Measurements from ENCODE around the gene NR3C2.

DNA sequence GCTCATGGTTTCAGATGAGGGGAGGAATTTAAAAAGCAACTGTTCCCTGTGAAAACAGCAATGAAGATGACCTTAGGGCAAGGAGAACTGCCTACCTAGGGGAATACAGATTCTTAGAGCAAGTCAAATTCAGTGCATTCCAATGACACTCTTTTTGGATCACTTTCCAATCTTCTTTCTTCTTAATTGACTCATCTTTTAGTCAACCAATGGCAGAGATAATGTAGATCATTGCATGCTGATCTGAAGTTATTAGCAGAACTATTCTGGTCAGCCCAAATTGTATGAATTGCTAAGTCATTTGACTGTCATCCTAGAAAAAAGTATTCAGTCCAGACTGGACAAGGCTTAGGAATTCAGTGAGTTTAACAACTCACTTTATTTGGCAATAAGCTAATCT is 12.6 kb upstream of the NR3C2 start:
- TF ChIP-seq POLR2A (IDR thresholded peaks at IDR 0.05): no peak
- TF ChIP-seq, protein P1, sequence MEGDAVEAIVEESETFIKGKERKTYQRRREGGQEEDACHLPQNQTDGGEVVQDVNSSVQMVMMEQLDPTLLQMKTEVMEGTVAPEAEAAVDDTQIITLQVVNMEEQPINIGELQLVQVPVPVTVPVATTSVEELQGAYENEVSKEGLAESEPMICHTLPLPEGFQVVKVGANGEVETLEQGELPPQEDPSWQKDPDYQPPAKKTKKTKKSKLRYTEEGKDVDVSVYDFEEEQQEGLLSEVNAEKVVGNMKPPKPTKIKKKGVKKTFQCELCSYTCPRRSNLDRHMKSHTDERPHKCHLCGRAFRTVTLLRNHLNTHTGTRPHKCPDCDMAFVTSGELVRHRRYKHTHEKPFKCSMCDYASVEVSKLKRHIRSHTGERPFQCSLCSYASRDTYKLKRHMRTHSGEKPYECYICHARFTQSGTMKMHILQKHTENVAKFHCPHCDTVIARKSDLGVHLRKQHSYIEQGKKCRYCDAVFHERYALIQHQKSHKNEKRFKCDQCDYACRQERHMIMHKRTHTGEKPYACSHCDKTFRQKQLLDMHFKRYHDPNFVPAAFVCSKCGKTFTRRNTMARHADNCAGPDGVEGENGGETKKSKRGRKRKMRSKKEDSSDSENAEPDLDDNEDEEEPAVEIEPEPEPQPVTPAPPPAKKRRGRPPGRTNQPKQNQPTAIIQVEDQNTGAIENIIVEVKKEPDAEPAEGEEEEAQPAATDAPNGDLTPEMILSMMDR (IDR thresholded peaks at IDR 0.05): no peak

Data from testis (tissue), 2 donors.